ENCODE measurements around the gene GOLT1A. TPM values are rescaled to one million over a fixed set of nuclear protein-coding genes. Genes with fewer than 3 reads are reported as not detected.

GOLT1A gene
- total RNA-seq, 4 donors from 2014 or later = 0.39 to 0.83 TPM; not detected in 2

DNA sequence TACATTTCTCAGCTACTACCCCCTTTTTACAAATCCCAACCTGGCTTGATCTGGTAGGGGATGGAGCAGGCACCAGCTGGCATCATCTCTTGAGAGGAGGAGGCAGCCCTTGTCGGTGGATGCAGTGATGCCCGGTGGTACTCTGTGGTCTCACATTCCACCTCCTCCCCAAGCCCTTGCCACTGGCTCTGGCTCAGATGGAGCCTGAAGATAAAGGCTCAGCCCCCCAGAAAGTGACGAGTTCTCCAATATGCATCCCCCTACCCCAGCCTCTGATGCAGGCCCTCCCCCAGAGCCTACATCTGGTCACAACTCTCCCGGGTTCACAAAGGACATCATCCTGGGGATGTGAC lies 3.8 kb upstream of the GOLT1A start:
- DNase-seq (ENCODE audit: extremely low spot score) = no peak
- WGBS = 57% methylated on average over 4 of the region's 4 CpGs
- no peak for TF ChIP-seq POLR2A (IDR thresholded peaks at IDR 0.05; ENCODE audit: low read depth)
- TF ChIP-seq EP300 (IDR thresholded peaks at IDR 0.05) = no peak
- TF ChIP-seq, protein P1, sequence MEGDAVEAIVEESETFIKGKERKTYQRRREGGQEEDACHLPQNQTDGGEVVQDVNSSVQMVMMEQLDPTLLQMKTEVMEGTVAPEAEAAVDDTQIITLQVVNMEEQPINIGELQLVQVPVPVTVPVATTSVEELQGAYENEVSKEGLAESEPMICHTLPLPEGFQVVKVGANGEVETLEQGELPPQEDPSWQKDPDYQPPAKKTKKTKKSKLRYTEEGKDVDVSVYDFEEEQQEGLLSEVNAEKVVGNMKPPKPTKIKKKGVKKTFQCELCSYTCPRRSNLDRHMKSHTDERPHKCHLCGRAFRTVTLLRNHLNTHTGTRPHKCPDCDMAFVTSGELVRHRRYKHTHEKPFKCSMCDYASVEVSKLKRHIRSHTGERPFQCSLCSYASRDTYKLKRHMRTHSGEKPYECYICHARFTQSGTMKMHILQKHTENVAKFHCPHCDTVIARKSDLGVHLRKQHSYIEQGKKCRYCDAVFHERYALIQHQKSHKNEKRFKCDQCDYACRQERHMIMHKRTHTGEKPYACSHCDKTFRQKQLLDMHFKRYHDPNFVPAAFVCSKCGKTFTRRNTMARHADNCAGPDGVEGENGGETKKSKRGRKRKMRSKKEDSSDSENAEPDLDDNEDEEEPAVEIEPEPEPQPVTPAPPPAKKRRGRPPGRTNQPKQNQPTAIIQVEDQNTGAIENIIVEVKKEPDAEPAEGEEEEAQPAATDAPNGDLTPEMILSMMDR (IDR thresholded peaks at IDR 0.05) = no peak
- TF ChIP-seq POLR2AphosphoS5 (IDR thresholded peaks at IDR 0.05) = no peak
- Histone ChIP-seq H3K4me3 (no peak overlapping the region), H3K36me3 (peaks cover 0 to 16% (median 0%) of the 10 kb centered on the region in 4 donors), H3K27ac (replicated peaks in 1 of 4) (no peak overlapping the region), H3K4me1 (peaks cover 5 to 10% (median 10%) of the 10 kb centered on the region in 4 donors), H3K27me3 (peaks cover 0 to 45% (median 3%) of the 10 kb centered on the region in 4 donors), H3K9me3 (no peaks in the 10 kb centered on the region)
- intact Hi-C loops (cut with DNase I) = no loop called here

DNA sequence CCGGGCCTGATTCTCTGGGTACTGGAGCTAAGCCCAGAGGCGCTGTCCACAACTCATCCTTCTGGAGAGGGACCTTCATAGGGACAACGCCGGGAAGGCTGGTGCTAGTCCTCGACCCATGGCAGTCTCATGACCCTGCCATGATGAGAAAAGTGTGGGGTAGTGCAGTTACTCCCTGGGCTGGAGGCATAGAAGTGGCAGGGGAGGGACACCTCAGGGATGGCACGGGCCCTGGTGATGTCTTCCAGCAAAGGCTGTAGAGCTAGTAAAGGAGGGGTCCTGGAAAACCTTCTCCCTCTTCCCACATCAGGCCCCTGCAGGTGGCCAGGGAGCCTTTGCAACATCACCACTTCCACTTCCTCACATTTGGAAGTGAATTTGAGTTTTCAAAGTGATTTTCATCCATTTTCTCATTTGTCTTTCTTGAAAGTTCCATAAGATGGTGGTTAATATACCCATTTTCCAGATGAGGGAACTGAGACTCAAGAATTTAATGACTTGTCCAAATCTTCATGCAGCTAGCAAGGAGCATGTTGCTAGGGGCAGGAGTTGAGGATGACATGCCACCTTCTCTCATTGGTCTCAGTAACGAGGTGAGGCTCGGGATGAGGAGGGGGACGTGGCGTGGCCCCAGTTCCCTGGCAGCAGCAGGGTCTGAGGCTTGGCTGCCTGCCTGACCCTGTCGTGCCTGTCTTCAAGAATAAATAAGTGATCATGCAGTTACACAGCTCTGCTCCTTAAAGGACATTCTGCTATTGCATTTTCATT lies 3.3 kb upstream of the GOLT1A start:
- intact Hi-C loops (cut with DNase I) = no loop called here
- TF ChIP-seq POLR2AphosphoS5 (IDR thresholded peaks at IDR 0.05) = no peak
- TF ChIP-seq, protein P1 (IDR thresholded peaks at IDR 0.05) = no peak
- TF ChIP-seq POLR2A (IDR thresholded peaks at IDR 0.05; ENCODE audit: low read depth) = no peak
- no peak for TF ChIP-seq EP300 (IDR thresholded peaks at IDR 0.05)
- no peak overlapping the region for H3K4me3 ChIP-seq
- 76% methylated on average over 11 of the region's 11 CpGs for WGBS
- no peaks in the 10 kb centered on the region for H3K9me3 ChIP-seq
- H3K4me1 ChIP-seq = peaks cover 5 to 10% (median 10%) of the 10 kb centered on the region in 4 donors
- peaks cover 0 to 46% (median 3%) of the 10 kb centered on the region in 4 donors for H3K27me3 ChIP-seq
- no peak overlapping the region for H3K27ac ChIP-seq (replicated peaks in 1 of 4)
- peaks cover 0 to 10% (median 0%) of the 10 kb centered on the region in 4 donors for H3K36me3 ChIP-seq
- DNase-seq (ENCODE audit: extremely low spot score) = no peak

DNA sequence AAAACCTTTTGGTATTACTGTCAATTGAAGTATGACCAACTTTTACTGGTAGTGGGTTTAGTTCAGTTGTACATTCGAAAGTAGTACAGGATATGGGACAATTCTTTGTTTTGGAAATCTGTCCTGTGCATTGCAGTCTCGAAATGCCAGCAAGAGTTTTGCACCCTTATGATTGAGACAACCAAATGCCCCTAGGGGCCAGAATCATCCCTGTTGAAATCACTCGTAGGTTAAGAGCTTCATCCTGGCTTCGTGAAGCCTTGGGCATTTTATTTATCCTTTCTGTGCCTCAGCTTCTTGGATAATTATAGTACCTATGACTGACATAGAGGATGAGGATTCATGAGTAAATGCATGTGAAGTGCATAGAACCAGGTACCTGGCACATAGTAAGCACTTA lies 2.4 kb upstream of the GOLT1A start:
- intact Hi-C loops (cut with DNase I) = no loop called here
- WGBS = 88% methylated on average over 4 of the region's 4 CpGs
- Histone ChIP-seq H3K27ac (replicated peaks in 1 of 4) (no peak overlapping the region), H3K27me3 (peaks cover 0 to 46% (median 3%) of the 10 kb centered on the region in 4 donors), H3K36me3 (peaks cover 0 to 4% (median 0%) of the 10 kb centered on the region in 4 donors), H3K4me1 (peaks cover 5 to 10% (median 10%) of the 10 kb centered on the region in 4 donors), H3K9me3 (no peaks in the 10 kb centered on the region), H3K4me3 (no peak overlapping the region)
- no peak for TF ChIP-seq EP300 (IDR thresholded peaks at IDR 0.05)
- no peak for TF ChIP-seq POLR2A (IDR thresholded peaks at IDR 0.05; ENCODE audit: low read depth)
- TF ChIP-seq, protein P1 (IDR thresholded peaks at IDR 0.05) = no peak
- TF ChIP-seq POLR2AphosphoS5 (IDR thresholded peaks at IDR 0.05) = no peak
- no peak for DNase-seq (ENCODE audit: extremely low spot score)

DNA sequence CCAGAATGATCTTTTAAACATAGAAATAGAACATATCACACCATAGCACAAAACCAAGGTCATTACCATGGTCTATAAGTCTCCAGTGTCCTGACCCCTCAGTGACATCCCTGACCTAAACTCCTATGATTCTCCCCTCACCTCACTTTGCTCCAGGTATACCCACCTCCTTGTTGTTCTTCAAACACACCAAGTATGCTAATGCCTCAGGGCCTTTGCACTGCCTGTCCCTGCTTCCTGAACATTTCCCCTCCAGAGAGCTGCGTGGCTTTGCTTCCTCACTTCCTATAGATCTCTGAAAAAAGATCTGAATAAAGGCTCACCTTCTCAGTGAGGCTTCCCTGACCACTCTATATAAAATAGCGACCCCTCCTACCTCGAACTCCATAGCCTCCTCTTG lies 1.1 kb downstream of the GOLT1A start:
- Histone ChIP-seq H3K27me3 (peaks cover 0 to 47% (median 3%) of the 10 kb centered on the region in 4 donors), H3K36me3 (no peaks in the 10 kb centered on the region), H3K4me1 (peaks cover 5 to 10% (median 10%) of the 10 kb centered on the region in 4 donors), H3K4me3 (no peak overlapping the region), H3K27ac (replicated peaks in 1 of 4) (no peak overlapping the region), H3K9me3 (no peaks in the 10 kb centered on the region)
- DNase-seq (ENCODE audit: extremely low spot score) = no peak
- TF ChIP-seq EP300 (IDR thresholded peaks at IDR 0.05) (no peak), POLR2A (IDR thresholded peaks at IDR 0.05; ENCODE audit: low read depth) (no peak), POLR2AphosphoS5 (IDR thresholded peaks at IDR 0.05) (no peak)
- TF ChIP-seq, protein P1 (IDR thresholded peaks at IDR 0.05) = no peak
- intact Hi-C loops (cut with DNase I) = no loop called here
- 96% methylated on average over 3 of the region's 3 CpGs for WGBS

Data from esophagus muscularis mucosa (tissue), 4 donors.